Trophoblast cell (in vitro differentiated cells and primary cell): ENCODE results near the gene EFNA1.

ENCODE experiments used
- DNase-seq, 2 donors: peaks; one replicate each; pipeline ENCODE4 v3.0.0-alpha.2; 2016
- H2AFZ ChIP-seq: 2 replicates; pipeline ENCODE4 v1.6.1; 2013; ENCODE audit warnings: low read length, moderate library complexity, mild to moderate bottlenecking; ENCODE audit not compliant: insufficient read depth, poor library complexity
- H2AK5ac ChIP-seq: 2 replicates; pipeline ENCODE4 v1.6.1; 2013; ENCODE audit warnings: mild to moderate bottlenecking, low read length
- H2BK120ac ChIP-seq: 2 replicates; pipeline ENCODE4 v1.6.1; 2013; ENCODE audit warnings: low read length, mild to moderate bottlenecking, moderate library complexity; ENCODE audit not compliant: insufficient read depth, poor library complexity
- H2BK12ac ChIP-seq: 2 replicates; pipeline ENCODE4 v1.6.1; 2013; ENCODE audit warnings: mild to moderate bottlenecking, low read length, moderate library complexity
- H2BK5ac ChIP-seq: 2 replicates; pipeline ENCODE4 v1.6.1; 2013; ENCODE audit warnings: low read length, low read depth, moderate library complexity, mild to moderate bottlenecking; ENCODE audit not compliant: poor library complexity
- H3K14ac ChIP-seq: 2 replicates; pipeline ENCODE4 v1.6.1; 2013; ENCODE audit warnings: mild to moderate bottlenecking, low read length
- H3K18ac ChIP-seq: 2 replicates; pipeline ENCODE4 v1.6.1; 2013; ENCODE audit warnings: mild to moderate bottlenecking, low read length
- H3K23ac ChIP-seq: 2 replicates; pipeline ENCODE4 v1.6.1; 2013; ENCODE audit warnings: low read length
- H3K27ac ChIP-seq: 2 replicates; pipeline ENCODE4 v1.5.1; 2013; ENCODE audit warnings: low read depth, mild to moderate bottlenecking, inconsistent platforms, low read length, moderate library complexity
- H3K27me3 ChIP-seq: 2 replicates; pipeline ENCODE4 v1.6.1; 2013; ENCODE audit warnings: inconsistent platforms, mild to moderate bottlenecking, low read length, moderate library complexity; ENCODE audit not compliant: insufficient read depth
- H3K36me3 ChIP-seq, 2 experiments: 1 replicate in 1 of 2; 2 replicates in 1 of 2; pipeline ENCODE4 v1.6.1; 2013; ENCODE audit warnings: low read length in 2 of 2, mild to moderate bottlenecking in 2 of 2, moderate library complexity in 1 of 2; ENCODE audit not compliant: insufficient read depth in 2 of 2, control insufficient read depth in 1 of 2
- H3K4ac ChIP-seq: 2 replicates; pipeline ENCODE4 v1.6.1; 2013; ENCODE audit warnings: low read depth, mild to moderate bottlenecking, low read length, moderate library complexity
- H3K4me1 ChIP-seq, 2 experiments: 1 replicate in 1 of 2; 2 replicates in 1 of 2; pipeline ENCODE4 v1.6.1; 2013; ENCODE audit warnings: low read length in 2 of 2, mild to moderate bottlenecking in 2 of 2, moderate library complexity in 1 of 2; ENCODE audit not compliant: insufficient read depth in 2 of 2, control insufficient read depth in 1 of 2
- H3K4me2 ChIP-seq: 2 replicates; pipeline ENCODE4 v1.6.1; 2013; ENCODE audit warnings: inconsistent platforms, mild to moderate bottlenecking, low read length, moderate library complexity
- H3K4me3 ChIP-seq: 2 replicates; pipeline ENCODE4 v1.5.1; 2013; ENCODE audit warnings: mild to moderate bottlenecking, low read depth, low read length, inconsistent platforms
- H3K79me1 ChIP-seq: one replicate; pipeline ENCODE4 v1.6.1; 2013; ENCODE audit warnings: low read length
- H3K79me2 ChIP-seq: 2 replicates; pipeline ENCODE4 v1.6.1; 2013; ENCODE audit warnings: low read length, mild to moderate bottlenecking; ENCODE audit not compliant: control insufficient read depth, insufficient read depth, poor library complexity
- H3K9ac ChIP-seq: 2 replicates; pipeline ENCODE4 v1.6.1; 2013; ENCODE audit warnings: mild to moderate bottlenecking, low read length
- H3K9me3 ChIP-seq: 2 replicates; pipeline ENCODE4 v1.6.1; 2013; ENCODE audit warnings: low read depth, mild to moderate bottlenecking, control low read depth, inconsistent platforms, low read length; ENCODE audit not compliant: insufficient read depth
- H4K12ac ChIP-seq: 2 replicates; pipeline ENCODE4 v1.6.1; 2013; ENCODE audit warnings: low read depth, mild to moderate bottlenecking, low read length, moderate library complexity
- H4K8ac ChIP-seq: 2 replicates; pipeline ENCODE4 v1.6.1; 2013; ENCODE audit warnings: low read depth, mild to moderate bottlenecking, low read length, moderate library complexity
- H4K91ac ChIP-seq: one replicate; pipeline ENCODE4 v1.6.1; 2013; ENCODE audit warnings: low read depth, mild to moderate bottlenecking, low read length, moderate library complexity
- WGBS: extraction: QIAGEN DNeasy Blood & Tissue Kit; methylation state at CpG from one replicate; pipeline ENCODE4 v1.1.7; 2013; ENCODE audit warnings: missing lambda C conversion rate; ENCODE audit not compliant: insufficient read length, insufficient coverage; ENCODE audit errors: extremely low coverage; 5-methylcytosine and 5-hydroxymethylcytosine counted together

Gene EFNA1

DNA sequence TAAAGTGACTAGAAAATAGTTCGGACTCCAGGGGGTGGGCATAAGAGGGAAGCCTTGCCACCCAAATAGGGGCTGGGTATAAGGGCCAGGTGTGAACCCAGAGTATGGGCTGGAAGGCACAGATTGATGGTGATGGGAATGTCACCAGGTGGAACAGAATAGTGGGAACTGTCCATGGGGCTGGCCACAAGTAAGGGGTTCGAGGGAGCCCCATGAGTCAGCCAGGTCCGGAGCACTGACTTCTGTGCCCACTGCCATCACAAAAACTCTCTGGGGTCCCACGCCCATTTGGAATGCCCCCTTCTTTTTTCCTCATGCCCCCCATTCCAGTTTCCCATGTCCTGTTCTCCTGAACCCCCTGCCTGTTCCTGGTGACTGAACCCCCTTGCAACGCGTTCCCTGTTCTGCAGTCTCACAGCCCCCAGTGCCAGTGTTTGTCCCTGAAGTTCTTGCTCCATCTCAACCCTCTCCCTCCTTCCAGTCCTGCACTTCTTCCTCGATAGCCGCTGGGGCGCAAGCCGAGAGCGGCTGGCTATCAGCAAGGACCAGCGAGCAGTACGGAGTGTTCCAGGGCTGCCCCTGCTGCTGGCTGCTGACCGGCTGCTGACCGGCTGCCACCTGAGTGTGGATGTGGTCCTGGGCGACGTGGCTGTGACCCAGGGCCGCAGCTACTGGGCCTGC is 53.8 kb downstream of the EFNA1 start:
- Histone ChIP-seq H3K23ac (no peak overlapping the region), H2AFZ (no peak overlapping the region), H2AK5ac (no peak overlapping the region), H2BK5ac (no peak overlapping the region), H3K4me3 (no peak overlapping the region), H3K27ac (no peak overlapping the region), H3K4me1 (peaks cover 6 to 12% of the 10 kb centered on the region in 2 experiments), H4K12ac (no peak overlapping the region), H3K14ac (no peak overlapping the region), H3K36me3 (no peaks in the 10 kb centered on the region), H3K18ac (no peak overlapping the region), H2BK12ac (no peak overlapping the region), H3K79me2 (no peaks in the 10 kb centered on the region), H3K4ac (no peak overlapping the region), H4K91ac (no peak overlapping the region), H3K27me3 (no peaks in the 10 kb centered on the region), H3K9me3 (no peaks in the 10 kb centered on the region), H2BK120ac (no peak overlapping the region), H4K8ac (no peak overlapping the region), H3K4me2 (no peak overlapping the region), H3K79me1 (no peaks in the 10 kb centered on the region), H3K9ac (no peak overlapping the region)
- WGBS, result no CpG with 5 or more reads among the region's 18 CpGs
- DNase-seq, result no peak

DNA sequence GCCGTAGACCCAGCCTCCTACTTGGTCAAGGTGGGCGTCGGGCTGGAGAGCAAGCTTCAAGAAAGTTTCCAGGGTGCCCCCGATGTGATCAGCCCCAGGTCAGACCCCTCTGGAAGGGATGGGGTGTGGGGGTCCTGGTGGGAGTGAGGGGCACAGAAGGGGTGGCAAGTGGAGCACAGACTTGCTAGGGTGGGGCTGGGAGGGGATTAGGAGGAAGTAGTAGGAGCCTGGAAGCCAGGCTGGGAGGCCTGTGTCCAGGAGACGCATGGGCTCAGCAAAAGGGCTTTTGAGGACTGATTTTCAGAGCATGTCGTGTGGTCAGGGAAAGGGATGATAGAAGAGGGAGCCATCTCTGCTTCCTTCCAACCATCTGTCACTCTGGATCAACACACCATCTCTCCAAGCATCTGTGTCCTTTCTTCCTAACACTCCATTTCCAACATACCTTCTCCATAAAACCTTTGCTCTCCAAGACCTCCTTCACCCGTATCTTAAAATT is 54.4 kb downstream of the EFNA1 start:
- Histone ChIP-seq H4K12ac (no peak overlapping the region), H2BK12ac (no peak overlapping the region), H3K14ac (no peak overlapping the region)

DNA sequence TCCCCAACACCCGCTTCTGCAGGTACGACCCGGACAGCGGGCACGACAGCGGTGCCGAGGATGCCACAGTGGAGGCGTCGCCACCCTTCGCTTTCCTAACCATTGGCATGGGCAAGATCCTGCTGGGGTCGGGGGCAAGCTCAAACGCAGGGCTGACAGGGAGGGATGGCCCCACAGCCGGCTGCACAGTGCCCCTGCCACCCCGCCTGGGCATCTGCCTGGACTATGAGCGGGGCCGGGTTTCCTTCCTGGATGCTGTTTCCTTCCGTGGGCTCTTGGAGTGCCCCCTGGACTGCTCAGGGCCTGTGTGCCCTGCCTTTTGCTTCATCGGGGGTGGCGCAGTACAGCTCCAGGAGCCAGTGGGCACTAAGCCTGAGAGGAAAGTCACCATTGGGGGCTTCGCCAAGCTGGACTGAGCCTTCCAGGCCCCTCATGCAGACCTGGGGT is 56.1 kb downstream of the EFNA1 start:
- WGBS, result 100% methylated on average over 1 of the region's 20 CpGs
- Histone ChIP-seq H3K79me2 (no peaks in the 10 kb centered on the region), H2BK12ac (no peak overlapping the region)

More for the DNA sequence above, 54.4 kb downstream of the EFNA1 start:
- Histone ChIP-seq H4K91ac (no peak overlapping the region), H3K9ac (no peak overlapping the region), H4K8ac (no peak overlapping the region), H3K4ac (no peak overlapping the region), H2AFZ (no peak overlapping the region), H3K27me3 (no peaks in the 10 kb centered on the region), H3K4me3 (no peak overlapping the region), H3K27ac (no peak overlapping the region), H2BK120ac (no peak overlapping the region), H3K4me1 (peaks cover 1 to 7% of the 10 kb centered on the region in 2 experiments), H3K36me3 (no peaks in the 10 kb centered on the region), H3K79me2 (no peaks in the 10 kb centered on the region), H3K4me2 (no peak overlapping the region), H3K79me1 (no peaks in the 10 kb centered on the region), H3K9me3 (no peaks in the 10 kb centered on the region), H2AK5ac (no peak overlapping the region), H2BK5ac (no peak overlapping the region), H3K23ac (no peak overlapping the region), H3K18ac (no peak overlapping the region)
- WGBS, result 100% methylated on average over 1 of the region's 7 CpGs
- peak in 1 of 2 donors; percentile 9 for DNase-seq

DNA sequence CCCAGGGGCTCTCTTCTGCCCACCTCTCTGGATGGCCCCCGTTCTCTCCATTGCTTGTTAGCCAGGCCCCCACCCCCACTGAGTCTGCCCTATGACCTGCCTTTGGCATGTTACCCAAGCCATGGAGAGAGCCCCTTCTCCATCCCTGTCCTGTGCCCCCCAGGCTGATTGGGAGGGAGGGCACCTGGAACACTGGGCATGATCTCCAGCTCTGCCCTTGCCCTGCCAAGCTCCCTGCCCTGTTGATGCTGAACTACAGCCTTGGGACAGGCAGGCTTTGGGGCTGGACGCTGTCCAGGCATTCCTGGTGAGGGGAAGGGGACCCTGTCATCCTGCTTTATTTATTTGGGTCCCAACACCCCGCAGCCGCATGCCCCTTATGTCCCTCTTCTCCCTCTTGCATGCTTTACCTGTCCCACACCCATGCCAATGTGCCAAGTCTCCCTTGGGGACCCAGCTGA is 56.7 kb downstream of the EFNA1 start:
- H4K8ac ChIP-seq, result no peak overlapping the region
- no peak overlapping the region for H2BK12ac ChIP-seq
- H3K14ac ChIP-seq, result no peak overlapping the region
- no peak overlapping the region for H3K9ac ChIP-seq
- H2BK5ac ChIP-seq, result no peak overlapping the region
- no peak overlapping the region for H3K18ac ChIP-seq
- no peak overlapping the region for H3K4me3 ChIP-seq
- DNase-seq, result no peak
- no peaks in the 10 kb centered on the region for H3K27me3 ChIP-seq
- H3K4me2 ChIP-seq, result no peak overlapping the region
- H3K9me3 ChIP-seq, result no peaks in the 10 kb centered on the region
- no peak overlapping the region for H2BK120ac ChIP-seq
- no CpG with 5 or more reads among the region's 4 CpGs for WGBS
- H3K23ac ChIP-seq, result no peak overlapping the region
- H3K4ac ChIP-seq, result no peak overlapping the region
- H3K4me1 ChIP-seq, result peaks cover 0 to 4% of the 10 kb centered on the region in 2 experiments
- no peak overlapping the region for H4K91ac ChIP-seq
- H2AK5ac ChIP-seq, result no peak overlapping the region
- no peaks in the 10 kb centered on the region for H3K79me2 ChIP-seq
- H3K79me1 ChIP-seq, result no peaks in the 10 kb centered on the region
- no peaks in the 10 kb centered on the region for H3K36me3 ChIP-seq
- H4K12ac ChIP-seq, result no peak overlapping the region
- no peak overlapping the region for H3K27ac ChIP-seq
- no peak overlapping the region for H2AFZ ChIP-seq

More for the DNA sequence above, 56.1 kb downstream of the EFNA1 start:
- Histone ChIP-seq H4K8ac (no peak overlapping the region), H2AK5ac (no peak overlapping the region), H3K9me3 (no peaks in the 10 kb centered on the region), H2BK5ac (no peak overlapping the region), H3K4me1 (peaks cover 0 to 4% of the 10 kb centered on the region in 2 experiments), H3K4me2 (no peak overlapping the region), H3K9ac (no peak overlapping the region), H3K4me3 (no peak overlapping the region), H3K18ac (no peak overlapping the region), H3K27me3 (no peaks in the 10 kb centered on the region), H3K36me3 (no peaks in the 10 kb centered on the region), H3K27ac (no peak overlapping the region), H3K23ac (no peak overlapping the region), H4K91ac (no peak overlapping the region), H4K12ac (no peak overlapping the region), H2BK120ac (no peak overlapping the region), H3K14ac (no peak overlapping the region), H2AFZ (no peak overlapping the region), H3K4ac (no peak overlapping the region), H3K79me1 (no peaks in the 10 kb centered on the region)
- DNase-seq, result no peak
